BE2C (cell line): Measurements from ENCODE around the gene SH3RF3.

Source experiments
- DNase-seq: peaks from one replicate; pipeline ENCODE4 v3.0.0-alpha.2; 2020
- H3K27me3 ChIP-seq: fragments of 250-450 bp; sonication (Bioruptor Pico); 2 replicates; pipeline ENCODE4 v1.5.1; 2020; ENCODE audit warnings: mild to moderate bottlenecking
- H3K36me3 ChIP-seq: fragments of 250-450 bp; sonication (Bioruptor Pico); 2 replicates; pipeline ENCODE4 v1.5.1; 2020; ENCODE audit warnings: mild to moderate bottlenecking
- H3K4me1 ChIP-seq: fragments of 250-450 bp; sonication (Bioruptor Pico); 2 replicates; pipeline ENCODE4 v1.5.1; 2020
- H3K4me3 ChIP-seq: 2 replicates; pipeline ENCODE4 v1.5.1; 2011; ENCODE audit warnings: low read depth, low read length
- H3K9me3 ChIP-seq: fragments of 250-450 bp; sonication (Bioruptor Pico); 2 replicates; pipeline ENCODE4 v1.5.1; 2020
- TF ChIP-seq, protein P1 (sequence below): IDR thresholded peaks from 2 replicates; pipeline ENCODE4 v1.5.1; 2012; ENCODE audit warnings: mild to moderate bottlenecking, low read depth, low read length

The SH3RF3 gene

DNA sequence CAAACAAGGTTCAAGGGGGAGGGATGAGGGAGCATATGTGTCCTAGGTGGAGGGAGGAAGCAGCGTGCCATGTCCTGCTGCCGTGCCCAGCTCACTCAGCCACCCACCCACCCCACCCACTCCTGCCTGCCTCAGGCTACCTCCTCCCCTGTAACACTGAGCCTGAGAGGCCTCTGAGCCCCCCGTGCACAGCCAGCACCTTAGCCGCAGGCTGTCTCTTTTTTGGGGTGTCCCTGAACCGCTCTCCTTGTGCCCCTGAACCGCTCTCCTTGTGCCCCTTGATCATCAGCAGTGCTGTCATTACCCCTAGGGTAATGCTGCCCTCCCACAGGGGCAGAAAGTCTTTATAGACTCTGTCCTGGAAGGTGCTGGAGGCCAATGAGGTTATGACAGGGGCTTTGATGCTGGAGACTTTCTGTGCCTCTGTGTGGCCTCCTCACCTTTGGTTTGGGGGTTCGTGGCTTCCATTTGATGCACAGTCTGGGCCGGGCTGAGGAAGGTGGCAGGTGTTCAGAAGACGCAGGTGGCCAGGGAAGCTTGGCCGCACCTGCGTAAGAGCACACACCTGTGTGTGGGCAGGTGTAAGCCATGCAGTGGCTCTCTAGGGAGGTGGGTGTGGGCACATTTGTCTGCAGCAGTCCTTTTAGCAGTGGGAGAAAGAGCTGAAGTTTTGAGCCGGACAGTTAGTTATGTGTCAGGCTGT is 344.8 kb downstream of the SH3RF3 start:
- no peaks in the 10 kb centered on the region for H3K4me1 ChIP-seq
- no peaks in the 10 kb centered on the region for H3K27me3 ChIP-seq
- no peak overlapping the region for H3K4me3 ChIP-seq
- TF ChIP-seq, protein P1, sequence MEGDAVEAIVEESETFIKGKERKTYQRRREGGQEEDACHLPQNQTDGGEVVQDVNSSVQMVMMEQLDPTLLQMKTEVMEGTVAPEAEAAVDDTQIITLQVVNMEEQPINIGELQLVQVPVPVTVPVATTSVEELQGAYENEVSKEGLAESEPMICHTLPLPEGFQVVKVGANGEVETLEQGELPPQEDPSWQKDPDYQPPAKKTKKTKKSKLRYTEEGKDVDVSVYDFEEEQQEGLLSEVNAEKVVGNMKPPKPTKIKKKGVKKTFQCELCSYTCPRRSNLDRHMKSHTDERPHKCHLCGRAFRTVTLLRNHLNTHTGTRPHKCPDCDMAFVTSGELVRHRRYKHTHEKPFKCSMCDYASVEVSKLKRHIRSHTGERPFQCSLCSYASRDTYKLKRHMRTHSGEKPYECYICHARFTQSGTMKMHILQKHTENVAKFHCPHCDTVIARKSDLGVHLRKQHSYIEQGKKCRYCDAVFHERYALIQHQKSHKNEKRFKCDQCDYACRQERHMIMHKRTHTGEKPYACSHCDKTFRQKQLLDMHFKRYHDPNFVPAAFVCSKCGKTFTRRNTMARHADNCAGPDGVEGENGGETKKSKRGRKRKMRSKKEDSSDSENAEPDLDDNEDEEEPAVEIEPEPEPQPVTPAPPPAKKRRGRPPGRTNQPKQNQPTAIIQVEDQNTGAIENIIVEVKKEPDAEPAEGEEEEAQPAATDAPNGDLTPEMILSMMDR, result no peak
- no peaks in the 10 kb centered on the region for H3K9me3 ChIP-seq
- H3K36me3 ChIP-seq, result no peaks in the 10 kb centered on the region
- DNase-seq, result no peak

DNA sequence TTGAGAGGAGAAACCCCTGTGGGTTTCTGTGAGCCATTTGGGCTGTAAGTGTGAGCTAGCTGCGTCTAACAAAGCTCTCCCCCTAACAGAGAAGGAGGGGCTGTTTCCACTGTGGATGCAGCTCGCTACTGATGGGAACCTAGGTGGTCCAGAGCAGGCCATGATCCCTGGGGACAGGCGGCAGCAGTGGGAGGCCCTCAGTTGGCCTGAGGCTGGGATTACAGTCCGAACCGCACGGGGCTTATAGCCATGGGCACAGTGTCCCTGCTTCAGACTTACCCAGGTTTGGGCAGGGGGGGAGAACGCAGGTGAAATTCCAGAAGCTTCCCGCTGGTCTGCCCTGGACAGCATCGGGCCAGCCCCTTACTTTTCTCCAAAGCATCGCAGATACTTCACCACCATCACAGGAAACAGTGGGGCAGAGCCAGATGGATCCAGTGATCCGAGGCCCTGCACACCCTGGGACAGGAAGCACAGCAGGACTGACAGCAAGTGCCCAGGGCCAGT is 345.4 kb downstream of the SH3RF3 start:
- TF ChIP-seq, protein P1, result no peak
- H3K27me3 ChIP-seq, result no peaks in the 10 kb centered on the region
- no peak for DNase-seq
- H3K4me1 ChIP-seq, result no peaks in the 10 kb centered on the region
- H3K36me3 ChIP-seq, result no peaks in the 10 kb centered on the region
- H3K9me3 ChIP-seq, result no peaks in the 10 kb centered on the region
- H3K4me3 ChIP-seq, result no peak overlapping the region

DNA sequence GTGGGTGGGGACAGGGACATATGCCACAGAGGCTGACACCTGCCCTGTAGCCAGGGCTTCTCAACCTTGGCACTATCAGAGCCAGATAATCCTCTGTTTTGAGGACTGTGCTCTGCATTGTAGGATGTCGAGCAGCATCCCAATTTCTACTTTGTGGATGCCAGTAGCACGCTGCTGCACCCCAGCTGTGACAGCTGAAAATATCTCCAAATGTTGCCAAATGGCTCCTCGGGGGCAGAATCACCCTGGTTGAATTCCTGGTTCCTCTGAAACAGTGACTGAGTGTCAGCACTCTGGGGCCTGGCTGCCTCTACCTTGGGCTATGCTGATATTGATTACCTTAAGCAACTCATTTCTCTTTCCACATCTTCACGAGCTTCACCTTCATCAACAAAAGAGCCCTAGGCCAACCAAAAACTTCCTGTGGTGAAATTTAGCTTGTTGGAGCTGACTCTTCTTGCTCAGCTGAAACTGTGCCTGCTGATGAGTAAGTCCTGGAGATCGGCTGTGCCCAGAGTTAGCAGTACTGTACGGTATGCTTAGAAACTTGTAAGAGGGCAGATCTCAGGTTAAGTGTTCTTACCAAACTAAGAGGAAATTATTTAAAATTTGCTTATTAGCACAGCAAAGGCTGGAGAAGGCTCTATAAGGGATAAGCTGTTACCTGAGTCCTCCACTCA is 346.7 kb downstream of the SH3RF3 start:
- Histone ChIP-seq H3K36me3 (no peaks in the 10 kb centered on the region), H3K4me3 (no peak overlapping the region), H3K4me1 (no peaks in the 10 kb centered on the region), H3K27me3 (no peaks in the 10 kb centered on the region), H3K9me3 (no peaks in the 10 kb centered on the region)
- DNase-seq, result no peak
- TF ChIP-seq, protein P1, result no peak

DNA sequence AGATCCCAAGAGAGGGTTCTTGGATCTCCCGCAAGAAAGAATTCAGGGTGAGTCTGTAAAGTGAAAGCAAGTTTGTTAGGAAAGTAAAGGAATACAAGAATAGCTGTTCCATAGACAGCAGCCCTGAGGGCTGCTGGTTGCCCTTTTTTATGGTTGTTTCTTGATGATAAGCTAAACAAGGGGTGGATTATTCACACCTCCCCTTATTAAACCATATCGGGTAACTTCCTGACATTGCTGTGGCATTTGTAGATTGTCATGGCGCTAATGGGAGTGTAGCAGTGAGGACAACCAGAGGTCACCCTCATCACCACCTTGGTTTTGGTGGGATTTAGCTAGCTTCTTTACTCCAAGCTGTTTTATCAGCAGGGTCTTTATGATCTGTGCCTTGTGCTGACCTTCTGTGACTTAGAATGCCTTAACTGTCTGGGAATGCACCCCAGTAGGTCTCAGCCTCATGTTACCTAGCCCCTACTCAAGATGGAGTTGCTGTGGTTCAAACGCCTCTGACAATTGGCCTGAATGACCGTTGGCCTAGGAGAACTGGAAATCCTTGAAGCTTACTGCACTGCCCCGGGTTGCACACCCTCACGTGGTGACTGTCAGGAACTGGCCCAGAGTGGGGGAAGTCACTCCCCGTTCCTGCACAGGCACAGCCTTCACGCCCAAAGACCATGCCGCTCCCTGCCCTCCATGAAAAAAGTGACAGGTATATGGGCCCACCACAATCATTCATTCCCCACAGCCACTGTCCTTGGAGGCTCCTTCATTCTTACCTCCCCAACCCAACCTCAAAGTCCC is 347.8 kb downstream of the SH3RF3 start:
- Histone ChIP-seq H3K36me3 (no peaks in the 10 kb centered on the region), H3K27me3 (no peaks in the 10 kb centered on the region), H3K4me3 (no peak overlapping the region), H3K9me3 (no peaks in the 10 kb centered on the region), H3K4me1 (no peaks in the 10 kb centered on the region)
- no peak for DNase-seq
- TF ChIP-seq, protein P1, result no peak

DNA sequence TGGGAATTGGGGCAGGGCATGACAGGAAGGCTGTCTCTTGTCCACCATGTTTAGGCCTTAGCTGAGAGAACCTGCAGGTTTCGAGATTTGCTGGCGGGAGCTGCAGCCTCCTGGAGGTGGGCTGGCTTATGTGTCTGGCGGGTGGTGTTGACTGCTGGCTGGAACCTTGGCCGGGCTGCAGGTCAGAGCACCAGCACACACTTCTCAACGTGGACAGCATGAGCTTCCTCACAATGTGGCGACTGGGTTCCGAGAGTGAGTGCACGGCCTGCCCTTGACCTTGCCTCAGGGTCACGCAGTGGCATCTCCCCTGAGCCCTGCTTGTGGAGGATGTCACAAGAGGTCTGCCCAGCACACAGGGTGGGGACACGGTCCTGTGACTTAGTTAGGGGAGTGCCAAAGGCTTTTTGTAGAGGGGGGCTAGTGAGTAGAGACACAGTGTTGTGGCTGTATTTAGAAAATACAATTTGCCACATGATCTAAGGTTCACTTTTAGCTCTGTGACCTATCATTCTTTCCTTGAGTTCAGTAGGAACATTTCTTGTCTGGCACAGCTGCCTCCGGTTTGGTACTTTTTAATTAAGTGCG is 350.0 kb downstream of the SH3RF3 start:
- TF ChIP-seq, protein P1, result no peak
- Histone ChIP-seq H3K9me3 (no peaks in the 10 kb centered on the region), H3K36me3 (no peaks in the 10 kb centered on the region), H3K27me3 (no peaks in the 10 kb centered on the region), H3K4me1 (no peaks in the 10 kb centered on the region), H3K4me3 (no peak overlapping the region)
- no peak for DNase-seq
